ENCODE data around the gene HSD11B2.

GRCh38 chr16:67464565-67464964 lies 33.6 kb downstream of the HSD11B2 start:
- TF ChIP-seq CTCF (conservative IDR thresholded peaks at IDR 0.05 in 1 of 2, IDR thresholded peaks at IDR 0.05 in 1 of 2; ENCODE audit: low read depth in 1 of 2, low read length in 2 of 2) (no peak), EZH2 (IDR thresholded peaks at IDR 0.05; ENCODE audit: low read length, missing control alignments) (no peak)

Data from fibroblast of lung (primary cell).